ENCODE data around the gene TMEM86B.

Gene TMEM86B

DNA sequence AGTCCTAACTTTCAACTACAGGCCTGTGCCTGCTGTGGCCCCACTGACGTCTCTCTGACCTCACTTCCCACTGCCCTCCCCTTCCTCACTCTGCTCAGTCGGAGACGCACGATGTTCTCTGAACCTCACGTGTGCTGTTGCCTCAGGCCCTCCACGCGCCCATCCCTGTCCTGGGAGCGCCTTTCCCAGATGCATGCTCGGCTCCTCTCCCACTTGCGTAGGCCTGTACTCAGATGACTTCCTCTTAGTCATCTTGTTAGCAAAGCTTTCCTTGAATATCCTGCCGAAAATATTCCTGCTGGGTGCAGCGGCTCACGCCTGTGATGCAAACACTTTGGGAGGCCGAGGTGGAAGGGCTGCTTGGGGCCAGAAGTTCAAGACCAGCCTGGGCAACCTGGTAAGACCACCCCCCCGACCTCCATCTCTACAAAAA is 39.1 kb downstream of the TMEM86B start:
- intact Hi-C loops (cut with DNase I), result no loop called here
- peak in 8 of 10 donors; percentile 52 to 96 (median 77) for DNase-seq

DNA sequence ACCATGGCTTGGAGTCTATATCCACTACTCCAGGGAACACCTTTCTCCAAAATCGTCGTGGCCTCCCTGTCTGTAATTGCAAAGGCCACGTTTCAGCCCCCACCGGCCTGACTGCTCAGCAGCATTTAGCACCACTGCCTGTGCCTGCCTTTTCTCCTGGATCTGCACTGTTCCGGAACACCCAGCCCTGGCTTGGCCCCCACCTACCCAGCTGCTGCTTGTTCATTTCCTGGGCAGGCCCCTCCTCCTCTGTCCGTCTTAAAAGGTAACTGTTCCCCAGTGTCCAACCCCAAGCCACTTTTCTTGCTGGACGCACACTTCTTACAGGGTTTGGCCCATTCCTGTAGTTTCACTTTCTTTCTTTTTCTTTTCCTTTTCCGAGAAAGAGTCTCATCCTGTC is 39.9 kb downstream of the TMEM86B start:
- DNase-seq, result no peak
- intact Hi-C loops (cut with DNase I), result no loop called here

DNA sequence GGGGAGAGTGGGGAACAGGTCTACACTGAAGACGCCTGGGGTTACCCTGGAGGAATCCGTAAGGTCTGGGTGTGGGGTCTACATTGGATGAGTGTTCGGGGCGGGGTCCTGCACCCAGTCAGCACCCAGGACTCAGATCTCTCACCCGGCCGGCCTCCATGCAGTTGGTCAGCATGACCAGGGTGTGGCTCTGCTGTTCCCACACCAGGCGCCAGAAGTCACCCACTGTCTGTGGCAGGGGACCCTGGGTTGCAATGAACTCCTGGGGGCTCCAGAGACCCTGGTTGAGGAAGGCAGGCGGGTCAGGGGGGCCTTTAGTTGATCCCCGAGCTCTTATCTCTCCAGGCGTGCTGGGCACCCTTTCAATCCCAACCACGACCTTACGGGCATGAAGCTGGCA is 42.5 kb downstream of the TMEM86B start:
- intact Hi-C loops (cut with DNase I), result no loop called here
- DNase-seq, result peak in 1 of 10 donors; percentile 67

DNA sequence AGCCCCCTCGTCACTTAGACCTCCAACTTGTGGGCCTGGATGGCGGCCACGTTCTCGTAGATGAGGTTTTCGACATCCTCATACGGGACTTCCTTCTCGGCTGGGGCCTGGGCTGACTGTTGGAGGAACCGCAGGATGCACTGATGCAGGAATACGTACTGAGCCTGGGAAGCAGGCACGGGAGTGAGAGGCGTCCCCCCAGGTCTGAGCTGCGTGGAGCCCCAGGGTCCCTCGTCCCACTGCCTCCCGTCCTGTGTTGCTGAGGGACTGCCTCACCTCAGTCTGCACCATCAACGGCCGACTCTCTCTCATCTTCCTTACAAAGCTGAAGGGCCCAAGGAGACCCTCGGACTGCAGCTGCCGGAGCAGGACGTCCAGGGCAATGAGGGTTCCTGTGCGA is 46.8 kb downstream of the TMEM86B start:
- peak in 1 of 10 donors; percentile 67 for DNase-seq
- intact Hi-C loops (cut with DNase I), result no loop called here

DNA sequence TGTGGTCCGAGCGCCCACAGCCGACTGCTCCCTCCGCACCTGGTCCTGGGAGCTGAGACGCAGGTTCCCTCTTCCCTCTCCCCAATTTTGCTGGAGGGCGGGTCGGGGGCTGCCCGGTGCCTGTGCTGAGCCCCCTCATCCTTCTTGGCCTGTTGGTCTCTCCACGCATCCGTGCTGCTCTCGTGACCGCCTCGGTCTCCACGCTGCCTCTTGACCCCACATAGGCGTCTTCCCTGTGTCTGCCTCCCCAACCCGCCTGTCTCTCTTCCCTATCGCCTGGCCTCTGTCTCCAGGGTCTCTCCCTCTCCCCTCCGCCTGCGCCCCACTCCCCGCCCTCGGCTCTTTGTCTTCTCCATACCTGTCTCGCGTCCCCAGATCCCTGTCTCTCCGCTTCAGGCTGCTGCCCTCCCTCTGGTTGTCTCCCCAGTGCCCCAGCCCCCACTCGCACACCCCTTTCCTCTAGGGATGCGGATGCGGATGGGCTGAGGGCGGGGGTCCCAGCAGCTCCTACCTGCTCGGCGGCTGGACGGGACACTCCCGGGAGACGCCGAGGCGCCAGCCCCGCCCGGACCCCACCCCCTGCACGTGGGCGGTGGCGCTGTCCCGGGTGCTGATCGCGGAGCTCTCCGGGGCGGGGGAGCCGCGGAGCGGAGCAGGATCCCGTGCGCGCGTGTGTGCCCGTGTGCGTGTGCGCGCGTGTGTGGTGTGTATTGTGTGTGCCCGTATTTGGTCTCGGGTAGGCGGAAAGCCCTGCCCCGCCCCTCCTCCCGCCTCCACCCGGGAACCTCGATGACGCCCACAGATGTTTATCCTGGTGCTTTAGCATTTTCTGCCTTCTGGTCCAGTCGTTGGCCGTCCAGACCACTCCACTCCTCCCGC is 48.7 kb downstream of the TMEM86B start, which contains the start of gene SYT5:
Gene SYT5, minus strand, starts transcription at position 684 of the 879 bp plus-strand sequence. CDS start 1,248 bp downstream, outside the sequence.
- DNase-seq, result peak in 6 of 10 donors; percentile 29 to 92 (median 46)
- intact Hi-C loops (cut with DNase I), result loop anchor here (5.0 kb wide), 1 partner anchor 37 kb away; no protein-coding TSS in a partner anchor

DNA sequence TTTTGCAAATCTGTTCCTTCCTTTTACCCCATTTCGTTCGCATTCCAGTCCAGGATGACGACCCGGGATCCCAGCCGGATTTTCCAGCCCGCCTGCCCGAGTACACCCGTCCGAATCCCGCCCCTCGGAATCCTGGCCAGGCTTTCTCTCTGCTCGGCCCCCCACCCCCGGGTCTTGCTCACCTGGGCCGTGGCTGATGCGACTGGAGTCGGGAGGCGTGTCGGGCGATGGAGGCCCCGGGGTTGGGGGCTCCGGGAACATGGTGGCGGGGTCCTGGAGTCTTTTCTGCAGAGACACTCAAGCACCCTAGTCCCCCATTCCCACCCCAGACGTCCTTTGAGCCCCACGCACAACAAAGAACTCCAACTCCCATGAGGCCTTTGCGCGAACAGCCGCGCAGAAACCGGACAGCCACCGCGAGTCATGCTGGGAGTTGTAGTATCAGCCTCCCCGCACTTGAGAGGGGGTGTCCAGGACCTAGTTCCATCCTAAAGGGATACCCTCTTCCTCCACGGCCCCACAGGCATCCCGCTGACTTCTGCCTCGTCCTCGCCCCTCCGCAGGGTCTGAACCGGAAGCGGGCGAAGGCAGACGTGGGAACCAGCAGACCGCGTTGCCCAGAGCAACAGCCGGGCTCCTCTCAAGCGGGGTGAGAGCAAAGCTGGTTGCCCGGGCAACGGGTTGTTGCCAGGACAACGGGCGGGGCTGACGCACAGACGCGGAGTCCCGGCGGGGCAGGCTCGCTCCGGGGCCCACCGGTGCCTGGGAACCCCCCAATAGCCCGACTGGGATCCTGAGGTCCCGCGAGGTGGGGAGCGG is 49.6 kb downstream of the TMEM86B start:
- peak; percentile 69 to 99 (median 91) for DNase-seq

More for the DNA sequence above, 49.6 kb downstream of the TMEM86B start:
- intact Hi-C loops (cut with DNase I), result loop anchor here (5.0 kb wide), 1 partner anchor 38 kb away; no protein-coding TSS in a partner anchor
